C4-2B (cell line): Measurements from ENCODE around the gene NBAS.
"Not testable (repeated sequence)": the region's sequence is repeated elsewhere in the genome, so short reads cannot be mapped to it uniquely, and the experiment has no call there.

Experiments used
- ZFX ChIP-seq: fragments of 450-650 bp; IDR thresholded peaks from 2 replicates; pipeline ENCODE4 v1.6.1; 2017
- TF ChIP-seq, protein P1 (sequence below): fragments of 450-650 bp; conservative IDR thresholded peaks from 2 replicates; pipeline ENCODE4 v1.5.1; 2017; ENCODE audit warnings: mild to moderate bottlenecking

DNA sequence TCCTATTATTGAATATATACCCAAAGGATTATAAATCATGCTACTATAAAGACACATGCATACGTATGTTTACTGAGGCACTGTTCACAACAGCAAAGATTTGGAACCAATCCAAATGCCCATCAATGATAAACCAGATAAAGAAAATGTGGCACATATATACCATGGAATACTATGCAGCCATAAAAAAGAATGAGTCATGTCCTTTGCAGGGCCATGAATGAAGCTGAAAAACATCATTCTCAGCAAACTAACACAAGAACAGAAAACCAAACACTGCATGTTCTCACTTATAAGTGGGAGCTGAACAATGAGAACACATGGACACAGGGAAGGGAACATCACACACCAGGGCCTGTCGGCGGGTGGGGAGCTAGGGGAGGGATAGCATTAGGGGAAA lies 310.2 kb downstream of the NBAS start:
- TF ChIP-seq, protein P1, sequence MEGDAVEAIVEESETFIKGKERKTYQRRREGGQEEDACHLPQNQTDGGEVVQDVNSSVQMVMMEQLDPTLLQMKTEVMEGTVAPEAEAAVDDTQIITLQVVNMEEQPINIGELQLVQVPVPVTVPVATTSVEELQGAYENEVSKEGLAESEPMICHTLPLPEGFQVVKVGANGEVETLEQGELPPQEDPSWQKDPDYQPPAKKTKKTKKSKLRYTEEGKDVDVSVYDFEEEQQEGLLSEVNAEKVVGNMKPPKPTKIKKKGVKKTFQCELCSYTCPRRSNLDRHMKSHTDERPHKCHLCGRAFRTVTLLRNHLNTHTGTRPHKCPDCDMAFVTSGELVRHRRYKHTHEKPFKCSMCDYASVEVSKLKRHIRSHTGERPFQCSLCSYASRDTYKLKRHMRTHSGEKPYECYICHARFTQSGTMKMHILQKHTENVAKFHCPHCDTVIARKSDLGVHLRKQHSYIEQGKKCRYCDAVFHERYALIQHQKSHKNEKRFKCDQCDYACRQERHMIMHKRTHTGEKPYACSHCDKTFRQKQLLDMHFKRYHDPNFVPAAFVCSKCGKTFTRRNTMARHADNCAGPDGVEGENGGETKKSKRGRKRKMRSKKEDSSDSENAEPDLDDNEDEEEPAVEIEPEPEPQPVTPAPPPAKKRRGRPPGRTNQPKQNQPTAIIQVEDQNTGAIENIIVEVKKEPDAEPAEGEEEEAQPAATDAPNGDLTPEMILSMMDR: not testable (repeated sequence)
- TF ChIP-seq ZFX: not testable (repeated sequence)
